AG04449 (cell line): ENCODE measurements around the gene PCDHA8.

Experiments
- CTCF ChIA-PET: fragments of 350-600 bp; formaldehyde crosslinking; extraction: SDS; loops from one replicate; lab custom pipeline; 2021; ENCODE audit warnings: antibody characterized with exemption; lab: Yijun Ruan, JAX
- POLR2A ChIA-PET: fragments of 400-600, 350-600 bp; formaldehyde crosslinking; extraction: SDS; loops from one replicate; lab custom pipeline; 2020; ENCODE audit warnings: antibody characterized with exemption, inconsistent platforms; lab: Yijun Ruan, JAX
- DNase-seq: peaks from one replicate; pipeline ENCODE4 v3.0.0-alpha.2; 2010; ENCODE audit warnings: low read depth, low spot score
- H3K4me3 ChIP-seq: 2 replicates; pipeline ENCODE4 v1.5.1; 2011; ENCODE audit warnings: low read depth, mild to moderate bottlenecking, control low read depth, low read length
- CTCF ChIP-seq: IDR thresholded peaks from one replicate; pipeline ENCODE4 v1.5.1; 2011; ENCODE audit warnings: mild to moderate bottlenecking, moderate library complexity, low read length, control low read depth, inconsistent platforms; ENCODE audit not compliant: insufficient read depth; ENCODE audit errors: missing control alignments

Gene PCDHA8

GRCh38 chr5:140855772-140856674 is 15.0 kb downstream of the PCDHA8 start, which contains the start of gene PCDHA10:
TSS of gene PCDHA10 (plus strand) at chr5:140855897. CDS start at chr5:140856049, 152 bp downstream.
- no peak for DNase-seq
- H3K4me3 ChIP-seq: no peak within 1 kb of the TSS
- POLR2A ChIA-PET: no interaction called here
- CTCF ChIA-PET: no interaction called here
- no peak for TF ChIP-seq CTCF

GRCh38 chr5:140857177-140857986 is 16.4 kb downstream of the PCDHA8 start:
- ChIA-PET POLR2A (no interaction called here), CTCF (no interaction called here)
- no peak for TF ChIP-seq CTCF
- no peak for DNase-seq
- H3K4me3 ChIP-seq: no peak overlapping the region

- CTCF ChIA-PET: no interaction called here
- DNase-seq: no peak
- H3K4me3 ChIP-seq: no peak overlapping the region
- POLR2A ChIA-PET: no interaction called here
- TF ChIP-seq CTCF: no peak
Measured at GRCh38 chr5:140857987-140858240, 16.9 kb downstream of the PCDHA8 start.

GRCh38 chr5:140862441-140863295 is 21.7 kb downstream of the PCDHA8 start:
- DNase-seq: no peak
- H3K4me3 ChIP-seq: no peak overlapping the region
- ChIA-PET CTCF (no interaction called here), POLR2A (no interaction called here)
- TF ChIP-seq CTCF: no peak

GRCh38 chr5:140868721-140869554 is 28.0 kb downstream of the PCDHA8 start, which contains the start of gene PCDHA11:
TSS of gene PCDHA11 (plus strand) at chr5:140868957. CDS start at chr5:140869104, 147 bp downstream.
- ChIA-PET POLR2A (no interaction called here), CTCF (no interaction called here)
- H3K4me3 ChIP-seq: no peak within 1 kb of the TSS
- DNase-seq: no peak
- no peak for TF ChIP-seq CTCF
